ENCODE measurements around the gene OR2L2.
"Not testable (repeated sequence)": the region's sequence is repeated elsewhere in the genome, so short reads cannot be mapped to it uniquely, and the experiment has no call there.

The OR2L2 gene

DNA sequence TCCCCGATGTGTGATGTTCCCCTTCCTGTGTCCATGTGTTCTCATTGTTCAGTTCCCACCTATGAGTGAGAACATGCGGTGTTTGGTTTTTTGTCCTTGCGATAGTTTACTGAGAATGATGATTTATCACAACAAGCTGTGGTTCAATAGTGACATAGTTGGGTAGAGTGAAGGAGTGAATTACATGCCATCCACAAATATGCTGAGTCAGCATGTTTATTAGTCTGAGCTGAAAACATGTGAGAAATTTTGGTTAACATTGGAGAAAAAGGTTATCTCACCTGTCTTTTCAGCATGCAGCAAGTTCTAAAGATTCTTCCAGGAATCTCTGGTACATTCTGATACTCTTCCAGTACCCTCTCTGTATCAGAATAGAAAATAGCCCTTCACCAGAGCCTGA is 35.7 kb downstream of the OR2L2 start:
- TF ChIP-seq, protein P1, sequence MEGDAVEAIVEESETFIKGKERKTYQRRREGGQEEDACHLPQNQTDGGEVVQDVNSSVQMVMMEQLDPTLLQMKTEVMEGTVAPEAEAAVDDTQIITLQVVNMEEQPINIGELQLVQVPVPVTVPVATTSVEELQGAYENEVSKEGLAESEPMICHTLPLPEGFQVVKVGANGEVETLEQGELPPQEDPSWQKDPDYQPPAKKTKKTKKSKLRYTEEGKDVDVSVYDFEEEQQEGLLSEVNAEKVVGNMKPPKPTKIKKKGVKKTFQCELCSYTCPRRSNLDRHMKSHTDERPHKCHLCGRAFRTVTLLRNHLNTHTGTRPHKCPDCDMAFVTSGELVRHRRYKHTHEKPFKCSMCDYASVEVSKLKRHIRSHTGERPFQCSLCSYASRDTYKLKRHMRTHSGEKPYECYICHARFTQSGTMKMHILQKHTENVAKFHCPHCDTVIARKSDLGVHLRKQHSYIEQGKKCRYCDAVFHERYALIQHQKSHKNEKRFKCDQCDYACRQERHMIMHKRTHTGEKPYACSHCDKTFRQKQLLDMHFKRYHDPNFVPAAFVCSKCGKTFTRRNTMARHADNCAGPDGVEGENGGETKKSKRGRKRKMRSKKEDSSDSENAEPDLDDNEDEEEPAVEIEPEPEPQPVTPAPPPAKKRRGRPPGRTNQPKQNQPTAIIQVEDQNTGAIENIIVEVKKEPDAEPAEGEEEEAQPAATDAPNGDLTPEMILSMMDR (conservative IDR thresholded peaks at IDR 0.05) = no peak
- no peak overlapping the region for H3K27ac ChIP-seq

DNA sequence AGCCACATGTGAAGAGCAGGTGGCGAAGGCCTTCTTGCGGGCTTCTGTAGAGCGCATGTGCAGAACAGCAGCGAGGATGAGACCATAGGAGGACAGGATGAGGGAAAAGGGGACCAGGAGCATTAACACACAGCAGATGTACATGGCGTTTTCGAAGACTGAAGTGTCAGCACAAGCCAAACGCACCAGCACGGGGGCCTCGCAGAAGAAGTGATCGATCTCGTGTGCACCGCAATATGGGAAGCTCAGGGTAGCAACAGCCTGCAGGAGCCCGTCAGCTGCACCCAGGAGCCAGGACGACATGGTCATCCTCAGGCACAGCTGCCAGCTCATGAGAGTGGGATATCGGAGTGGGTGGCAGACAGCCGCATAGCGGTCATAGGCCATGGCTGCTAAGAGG is 54.0 kb downstream of the OR2L2 start:
- H3K27ac ChIP-seq = not testable (repeated sequence)
